ENCODE data around the gene HNRNPUL2.
A peak's percentile ranks its signal among the peaks of the same experiment; 100 is the strongest.
"Not testable (repeated sequence)": the region's sequence is repeated elsewhere in the genome, so short reads cannot be mapped to it uniquely, and the experiment has no call there.

Gene HNRNPUL2

DNA sequence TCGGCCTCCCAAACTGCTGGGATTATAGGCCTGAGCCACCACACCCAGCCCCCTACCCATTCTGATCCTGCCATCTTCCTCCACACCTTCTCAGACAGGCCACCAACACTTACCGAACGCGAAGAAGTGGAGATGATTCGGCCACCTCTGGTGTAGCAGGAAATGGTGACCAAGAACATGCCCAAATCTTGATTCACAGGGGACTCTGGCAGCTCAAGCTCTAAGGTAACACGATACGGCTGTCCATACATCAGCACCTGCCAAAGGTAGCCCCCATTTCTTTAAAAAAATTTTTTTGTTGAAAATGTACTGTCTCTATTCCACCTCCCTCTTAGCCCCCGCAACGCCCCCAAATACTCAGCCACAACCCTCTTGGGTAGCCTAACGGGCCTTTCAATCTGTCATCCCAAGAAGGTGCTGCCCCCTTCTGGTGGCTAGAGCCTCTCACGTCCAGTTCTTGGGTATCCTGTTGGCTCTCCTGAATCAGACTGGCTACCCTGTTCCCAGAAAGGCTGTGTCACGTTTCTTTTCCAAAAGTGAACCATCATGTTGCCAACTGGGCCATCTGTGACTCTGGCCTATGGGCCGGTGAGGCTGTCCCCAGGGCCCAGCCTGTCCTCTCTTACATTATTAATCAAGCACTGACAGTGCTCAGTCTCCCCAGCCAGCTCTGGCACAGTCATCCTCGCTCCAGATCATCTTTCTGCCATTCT lies 32.6 kb downstream of the HNRNPUL2 start:
- Histone ChIP-seq H3K4me2 (no peak overlapping the region), H3K79me2 (ENCODE audit: insufficient read depth, low read depth) (no peaks in the 10 kb centered on the region), H3K9ac (no peak overlapping the region), H2AFZ (ENCODE audit: low read depth) (no peak overlapping the region), H3K4me1 (ENCODE audit: low read depth, poor library complexity, severe bottlenecking) (no peaks in the 10 kb centered on the region), H4K20me1 (ENCODE audit: insufficient read depth) (no peaks in the 10 kb centered on the region), H3K4me3 (IDR thresholded peaks at IDR 0.05; ENCODE audit: insufficient read depth, low read depth, low read length) (no peak overlapping the region), H3K27ac (no peak overlapping the region), H3K27me3 (ENCODE audit: insufficient read depth, low read depth) (no peaks in the 10 kb centered on the region), H3K36me3 (ENCODE audit: insufficient read depth) (no peaks in the 10 kb centered on the region)
- TF ChIP-seq, protein P1, sequence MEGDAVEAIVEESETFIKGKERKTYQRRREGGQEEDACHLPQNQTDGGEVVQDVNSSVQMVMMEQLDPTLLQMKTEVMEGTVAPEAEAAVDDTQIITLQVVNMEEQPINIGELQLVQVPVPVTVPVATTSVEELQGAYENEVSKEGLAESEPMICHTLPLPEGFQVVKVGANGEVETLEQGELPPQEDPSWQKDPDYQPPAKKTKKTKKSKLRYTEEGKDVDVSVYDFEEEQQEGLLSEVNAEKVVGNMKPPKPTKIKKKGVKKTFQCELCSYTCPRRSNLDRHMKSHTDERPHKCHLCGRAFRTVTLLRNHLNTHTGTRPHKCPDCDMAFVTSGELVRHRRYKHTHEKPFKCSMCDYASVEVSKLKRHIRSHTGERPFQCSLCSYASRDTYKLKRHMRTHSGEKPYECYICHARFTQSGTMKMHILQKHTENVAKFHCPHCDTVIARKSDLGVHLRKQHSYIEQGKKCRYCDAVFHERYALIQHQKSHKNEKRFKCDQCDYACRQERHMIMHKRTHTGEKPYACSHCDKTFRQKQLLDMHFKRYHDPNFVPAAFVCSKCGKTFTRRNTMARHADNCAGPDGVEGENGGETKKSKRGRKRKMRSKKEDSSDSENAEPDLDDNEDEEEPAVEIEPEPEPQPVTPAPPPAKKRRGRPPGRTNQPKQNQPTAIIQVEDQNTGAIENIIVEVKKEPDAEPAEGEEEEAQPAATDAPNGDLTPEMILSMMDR (conservative IDR thresholded peaks at IDR 0.05; ENCODE audit: low read depth, low read length): peak; percentile 84

DNA sequence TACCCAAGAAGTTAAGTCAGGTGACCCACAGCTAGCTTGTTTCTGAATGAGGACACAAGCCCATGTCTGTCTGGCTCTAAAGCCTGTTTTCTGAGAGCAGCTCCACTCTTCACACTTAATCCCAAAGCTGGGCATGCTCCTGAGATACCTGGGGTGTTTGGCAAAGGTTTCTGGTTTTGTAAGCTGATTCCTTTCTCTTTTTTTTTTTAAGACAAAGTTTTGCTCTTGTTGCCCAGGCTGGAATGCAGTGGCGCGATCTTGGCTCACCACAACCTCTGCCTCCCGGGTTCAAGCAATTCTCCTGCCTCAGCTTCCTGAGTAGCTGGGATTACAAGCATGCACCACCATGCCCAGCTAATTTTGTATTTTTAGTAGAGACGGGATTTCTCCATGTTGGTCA lies 33.6 kb downstream of the HNRNPUL2 start:
- H2AFZ ChIP-seq (ENCODE audit: low read depth); H3K27ac ChIP-seq; H3K27me3 ChIP-seq (ENCODE audit: insufficient read depth, low read depth); H3K9ac ChIP-seq; H3K4me1 ChIP-seq (ENCODE audit: low read depth, poor library complexity, severe bottlenecking); H3K36me3 ChIP-seq (ENCODE audit: insufficient read depth); H3K4me3 ChIP-seq (IDR thresholded peaks at IDR 0.05; ENCODE audit: insufficient read depth, low read depth, low read length); H4K20me1 ChIP-seq (ENCODE audit: insufficient read depth); H3K4me2 ChIP-seq; H3K79me2 ChIP-seq (ENCODE audit: insufficient read depth, low read depth): not testable (repeated sequence)

DNA sequence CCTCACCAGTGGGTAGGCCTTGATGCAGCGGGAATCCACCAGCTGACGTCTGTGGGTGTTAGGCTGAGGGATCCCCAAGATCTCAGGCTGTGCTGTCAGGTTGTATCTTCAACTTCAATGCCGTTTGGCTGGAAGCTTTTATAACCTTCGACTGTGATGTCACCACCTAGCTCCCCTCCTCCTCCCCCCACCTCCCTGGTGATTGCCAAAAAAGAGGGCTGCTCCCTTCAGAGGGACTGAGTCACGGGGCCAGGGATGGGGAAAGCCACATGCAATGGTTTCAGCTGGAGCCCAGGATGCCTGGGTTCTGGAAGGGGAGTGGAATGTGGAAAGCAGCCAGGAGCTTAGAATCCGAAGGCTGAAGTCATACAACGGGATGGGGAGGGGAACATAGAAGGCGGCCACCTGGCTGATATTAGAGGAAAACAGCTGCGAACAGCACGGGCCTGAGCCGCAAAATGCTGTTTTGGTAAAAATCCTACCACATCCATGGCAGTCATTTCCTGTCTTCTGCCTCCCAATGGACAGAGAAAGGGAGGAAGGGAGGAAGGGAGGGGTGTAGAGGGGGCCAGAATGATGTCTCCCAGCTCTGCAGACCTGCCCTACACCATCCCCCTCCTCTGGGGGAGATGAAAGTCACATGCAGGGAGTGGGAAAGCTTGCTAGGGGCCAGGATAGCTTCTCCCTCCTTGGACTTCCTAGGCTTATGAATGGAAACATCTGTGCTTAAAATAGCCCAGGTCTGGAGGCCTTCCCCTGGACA lies 37.7 kb downstream of the HNRNPUL2 start, which contains the start of gene LRRN4CL:
LRRN4CL (minus strand) TSS at position 110 of the 763 bp plus-strand sequence. CDS start 1,022 bp downstream, outside the sequence.
- Histone ChIP-seq H3K79me2 (ENCODE audit: insufficient read depth, low read depth) (no peaks in the 10 kb centered on the region), H3K27me3 (ENCODE audit: insufficient read depth, low read depth) (no peaks in the 10 kb centered on the region), H3K4me2 (no peak within 1 kb of the TSS), H3K9ac (no peak within 1 kb of the TSS), H3K4me3 (IDR thresholded peaks at IDR 0.05; ENCODE audit: insufficient read depth, low read depth, low read length) (no peak within 1 kb of the TSS), H3K4me1 (ENCODE audit: low read depth, poor library complexity, severe bottlenecking) (no peaks in the 10 kb centered on the region), H3K36me3 (ENCODE audit: insufficient read depth) (no peaks in the 10 kb centered on the region), H3K27ac (no peak within 1 kb of the TSS), H4K20me1 (ENCODE audit: insufficient read depth) (no peaks in the 10 kb centered on the region), H2AFZ (ENCODE audit: low read depth) (no peak within 1 kb of the TSS)
- TF ChIP-seq, protein P1 (conservative IDR thresholded peaks at IDR 0.05; ENCODE audit: low read depth, low read length): no peak

DNA sequence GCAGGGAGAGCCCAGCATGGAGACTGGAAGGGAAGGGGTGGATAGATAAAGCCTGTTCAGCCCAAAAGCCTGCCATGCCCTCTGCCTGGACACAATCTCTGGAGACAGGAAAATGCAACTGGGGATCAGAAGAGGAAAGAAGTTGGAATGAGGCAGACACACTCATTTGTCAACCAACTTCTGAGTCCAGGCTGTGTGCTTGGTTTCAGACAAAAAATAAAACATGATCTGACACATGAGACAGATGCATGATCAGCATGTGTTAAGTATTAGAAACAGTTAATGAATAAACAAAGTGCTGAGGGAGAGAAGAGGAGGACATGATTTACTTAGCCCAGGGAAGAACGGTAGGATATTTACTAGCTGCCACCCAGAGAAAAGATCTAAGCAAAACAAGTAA lies 38.8 kb downstream of the HNRNPUL2 start:
- H3K4me1 ChIP-seq (ENCODE audit: low read depth, poor library complexity, severe bottlenecking): no peaks in the 10 kb centered on the region
- H3K27ac ChIP-seq: no peak overlapping the region
- no peak overlapping the region for H3K4me2 ChIP-seq
- no peaks in the 10 kb centered on the region for H3K36me3 ChIP-seq (ENCODE audit: insufficient read depth)
- no peaks in the 10 kb centered on the region for H3K79me2 ChIP-seq (ENCODE audit: insufficient read depth, low read depth)
- H3K27me3 ChIP-seq (ENCODE audit: insufficient read depth, low read depth): no peaks in the 10 kb centered on the region
- no peak overlapping the region for H3K4me3 ChIP-seq (IDR thresholded peaks at IDR 0.05; ENCODE audit: insufficient read depth, low read depth, low read length)
- no peak overlapping the region for H2AFZ ChIP-seq (ENCODE audit: low read depth)
- no peaks in the 10 kb centered on the region for H4K20me1 ChIP-seq (ENCODE audit: insufficient read depth)
- TF ChIP-seq, protein P1 (conservative IDR thresholded peaks at IDR 0.05; ENCODE audit: low read depth, low read length): no peak
- H3K9ac ChIP-seq: no peak overlapping the region

Measured in KMS-11 (cell line).